ENCODE data around the gene TMEM207. TPM values are rescaled to one million over a fixed set of nuclear protein-coding genes. Genes with fewer than 3 reads are reported as not detected.
"Not testable (repeated sequence)": the region's sequence is repeated elsewhere in the genome, so short reads cannot be mapped to it uniquely, and the experiment has no call there.

The TMEM207 gene
- total RNA-seq, 3 donors from 2014 or later = not detected

DNA sequence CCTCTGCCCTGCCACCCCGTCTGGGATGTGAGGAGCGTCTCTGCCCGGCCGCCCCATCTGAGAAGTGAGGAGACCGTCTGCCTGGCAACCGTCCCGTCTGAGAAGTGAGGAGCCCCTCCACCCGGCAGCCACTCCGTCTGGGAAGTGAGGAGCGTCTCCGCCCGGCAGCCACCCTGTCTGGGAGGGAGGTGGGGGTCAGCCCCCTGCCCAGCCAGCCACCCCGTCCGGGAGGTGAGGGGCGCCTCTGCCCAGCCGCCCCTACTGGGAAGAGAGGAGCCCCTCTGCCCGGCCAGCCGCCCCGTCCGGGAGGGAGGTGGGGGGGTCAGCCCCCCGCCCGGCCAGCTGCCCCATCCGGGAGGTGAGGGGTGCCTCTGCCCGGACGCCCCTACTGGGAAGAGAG is 23.6 kb upstream of the TMEM207 start:
- H3K4me3 Mint-ChIP-seq; H3K27me3 Mint-ChIP-seq (ENCODE audit: low read depth); H3K4me1 Mint-ChIP-seq (ENCODE audit: low read depth); DNase-seq; ATAC-seq; H3K36me3 Mint-ChIP-seq (ENCODE audit: insufficient read depth): not testable (repeated sequence)
- peaks cover 14% of the 10 kb centered on the region for H3K9me3 Mint-ChIP-seq

DNA sequence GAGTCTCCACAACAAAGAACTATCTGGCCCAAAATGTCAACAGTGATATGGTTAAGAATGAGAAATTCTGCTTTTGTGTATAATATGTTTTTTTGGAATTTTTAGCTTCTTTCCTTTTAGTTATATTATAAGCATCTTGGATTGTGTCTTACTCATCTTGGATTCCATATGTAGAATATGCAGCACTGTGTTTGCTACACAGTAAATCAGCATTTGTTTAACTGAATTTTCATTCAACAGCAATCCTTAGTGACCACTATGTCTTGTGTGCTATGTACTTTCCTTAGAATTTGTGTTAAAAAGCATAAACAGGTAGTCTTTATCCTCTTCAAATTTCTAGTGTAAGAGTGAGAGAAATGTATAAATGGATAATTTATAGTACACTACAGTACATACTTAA is 18.2 kb upstream of the TMEM207 start:
- peaks cover 17% of the 10 kb centered on the region for H3K9me3 Mint-ChIP-seq
- H3K4me3 Mint-ChIP-seq = no peak overlapping the region
- H3K4me1 Mint-ChIP-seq (ENCODE audit: low read depth) = no peaks in the 10 kb centered on the region
- ATAC-seq (no peak), DNase-seq (no peak)
- no peaks in the 10 kb centered on the region for H3K36me3 Mint-ChIP-seq (ENCODE audit: insufficient read depth)
- H3K27me3 Mint-ChIP-seq (ENCODE audit: low read depth) = peaks cover 10% of the 10 kb centered on the region

DNA sequence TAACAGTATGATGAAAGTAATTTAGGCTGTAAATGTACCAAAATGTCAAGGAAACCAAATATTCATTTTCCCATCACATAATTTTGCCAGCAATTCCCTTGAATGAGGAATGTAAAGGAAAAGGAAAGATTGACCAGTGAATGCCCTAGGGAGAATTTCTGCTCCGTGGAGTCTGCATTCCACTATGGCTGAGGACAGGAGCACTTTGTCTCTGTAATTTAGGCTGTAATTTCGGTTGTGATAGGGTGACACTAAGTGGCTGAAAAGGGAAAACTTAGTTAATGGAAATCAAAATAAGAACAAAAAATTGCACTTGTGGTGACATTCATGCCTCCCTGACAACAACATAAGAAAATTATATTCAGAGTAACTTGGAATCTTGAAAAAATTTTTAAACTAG is 8.3 kb upstream of the TMEM207 start:
- Mint-ChIP-seq H3K9me3 (no peaks in the 10 kb centered on the region), H3K4me1 (ENCODE audit: low read depth) (no peaks in the 10 kb centered on the region), H3K36me3 (ENCODE audit: insufficient read depth) (no peaks in the 10 kb centered on the region), H3K27me3 (ENCODE audit: low read depth) (peaks cover 4% of the 10 kb centered on the region), H3K4me3 (no peak overlapping the region)
- ATAC-seq = no peak
- DNase-seq = no peak

DNA sequence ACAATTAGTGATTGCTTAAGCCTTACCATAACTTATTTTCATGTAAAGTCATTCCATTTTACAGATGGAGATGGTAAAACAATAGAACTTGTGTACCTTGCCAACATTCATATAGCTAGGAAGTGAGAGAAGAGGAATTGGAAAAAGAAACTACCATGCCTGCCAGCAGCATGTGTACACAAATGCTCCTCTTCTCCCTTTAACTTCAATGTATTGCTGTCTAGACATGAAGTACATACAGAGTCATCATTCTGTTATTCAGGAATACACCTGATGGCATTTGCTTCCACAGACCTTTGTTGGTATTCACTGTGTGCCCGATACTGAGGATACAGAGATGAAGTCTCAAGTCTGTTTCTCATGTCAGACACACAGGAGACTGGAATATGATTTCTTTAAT is 7.1 kb upstream of the TMEM207 start:
- ATAC-seq = no peak
- H3K4me3 Mint-ChIP-seq = no peak overlapping the region
- no peaks in the 10 kb centered on the region for H3K4me1 Mint-ChIP-seq (ENCODE audit: low read depth)
- H3K27me3 Mint-ChIP-seq (ENCODE audit: low read depth) = no peaks in the 10 kb centered on the region
- DNase-seq = no peak
- H3K36me3 Mint-ChIP-seq (ENCODE audit: insufficient read depth) = no peaks in the 10 kb centered on the region
- no peaks in the 10 kb centered on the region for H3K9me3 Mint-ChIP-seq

DNA sequence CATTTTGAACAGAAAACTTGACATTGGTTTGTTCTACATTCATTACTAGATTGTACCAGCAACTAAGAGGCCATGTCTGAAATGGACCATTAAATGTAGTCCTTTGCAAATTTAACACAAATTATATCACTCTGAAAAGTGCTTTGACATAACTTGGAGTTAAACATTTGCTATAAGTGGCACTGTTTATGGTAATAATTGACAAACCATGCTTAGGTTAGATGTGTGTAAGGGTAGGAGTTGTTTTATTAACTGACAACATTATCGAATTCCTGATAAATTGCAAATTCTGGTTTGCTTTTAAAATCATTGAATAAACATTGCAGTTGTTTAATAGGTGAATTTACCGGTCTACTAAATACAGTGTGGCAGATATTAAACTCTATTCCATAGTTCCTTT is 6.1 kb upstream of the TMEM207 start:
- Mint-ChIP-seq H3K9me3 (no peaks in the 10 kb centered on the region), H3K4me3 (no peak overlapping the region), H3K27me3 (ENCODE audit: low read depth) (no peaks in the 10 kb centered on the region), H3K36me3 (ENCODE audit: insufficient read depth) (no peaks in the 10 kb centered on the region), H3K4me1 (ENCODE audit: low read depth) (no peaks in the 10 kb centered on the region)
- DNase-seq (no peak), ATAC-seq (no peak)

DNA sequence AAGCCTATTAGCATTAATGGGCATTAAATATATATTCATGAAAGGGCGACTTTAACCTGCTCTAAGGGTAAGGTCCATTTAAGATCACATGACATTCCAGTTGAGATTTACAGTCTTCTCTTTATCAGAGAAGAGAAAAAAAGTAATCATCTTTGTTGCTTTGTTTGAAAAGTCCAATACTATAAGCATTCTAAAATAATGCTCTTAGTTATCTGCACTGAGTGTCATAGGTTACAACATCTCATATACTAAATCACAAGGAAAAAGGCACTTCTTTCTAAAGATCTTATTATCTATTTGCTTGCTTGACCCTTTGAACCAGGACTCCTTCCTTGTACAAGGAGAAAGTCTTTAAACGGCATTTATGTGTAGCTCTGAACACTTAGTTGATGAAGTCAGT is 1.4 kb downstream of the TMEM207 start:
- DNase-seq (no peak), ATAC-seq (no peak)
- Mint-ChIP-seq H3K27me3 (ENCODE audit: low read depth) (no peaks in the 10 kb centered on the region), H3K4me1 (ENCODE audit: low read depth) (peaks cover 11% of the 10 kb centered on the region), H3K9me3 (no peaks in the 10 kb centered on the region), H3K4me3 (no peak overlapping the region), H3K36me3 (ENCODE audit: insufficient read depth) (no peaks in the 10 kb centered on the region)

DNA sequence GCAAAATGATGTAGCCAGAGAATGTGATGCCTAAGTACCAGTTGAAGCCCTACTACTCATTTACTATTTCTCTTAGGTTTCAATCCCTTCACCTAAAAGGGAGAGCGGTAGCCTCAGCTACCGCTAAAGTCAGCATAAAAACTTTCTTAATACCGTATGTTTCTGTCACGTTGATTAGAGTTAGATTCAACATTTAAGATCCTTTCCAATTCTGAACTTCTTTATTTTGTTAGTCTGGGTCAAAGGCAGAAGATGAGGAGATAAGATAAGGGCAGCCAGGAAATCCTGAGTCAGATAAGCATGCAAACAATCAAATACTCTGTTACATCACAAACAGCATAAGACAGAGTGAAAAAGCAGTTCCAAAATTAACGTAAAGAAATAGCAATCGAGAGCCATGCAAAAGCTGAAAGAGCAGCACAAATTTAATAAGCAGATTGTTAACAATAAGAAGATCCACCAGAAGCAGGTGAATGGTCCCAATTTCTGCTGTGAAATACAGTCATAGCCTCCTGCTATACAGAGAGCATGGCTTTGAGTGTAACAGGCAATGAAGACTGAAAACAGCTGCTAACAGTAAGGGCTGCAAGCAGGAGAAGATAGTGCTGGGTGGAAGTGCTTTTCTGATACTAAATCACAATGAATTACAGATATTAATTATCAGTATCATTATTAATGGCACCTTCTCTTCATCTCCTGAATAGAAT is 3.0 kb downstream of the TMEM207 start:
- DNase-seq = no peak
- Mint-ChIP-seq H3K4me3 (peak overlapping the region; percentile 27), H3K9me3 (no peaks in the 10 kb centered on the region), H3K36me3 (ENCODE audit: insufficient read depth) (no peaks in the 10 kb centered on the region), H3K27me3 (ENCODE audit: low read depth) (no peaks in the 10 kb centered on the region), H3K4me1 (ENCODE audit: low read depth) (peaks cover 11% of the 10 kb centered on the region)
- no peak for ATAC-seq

DNA sequence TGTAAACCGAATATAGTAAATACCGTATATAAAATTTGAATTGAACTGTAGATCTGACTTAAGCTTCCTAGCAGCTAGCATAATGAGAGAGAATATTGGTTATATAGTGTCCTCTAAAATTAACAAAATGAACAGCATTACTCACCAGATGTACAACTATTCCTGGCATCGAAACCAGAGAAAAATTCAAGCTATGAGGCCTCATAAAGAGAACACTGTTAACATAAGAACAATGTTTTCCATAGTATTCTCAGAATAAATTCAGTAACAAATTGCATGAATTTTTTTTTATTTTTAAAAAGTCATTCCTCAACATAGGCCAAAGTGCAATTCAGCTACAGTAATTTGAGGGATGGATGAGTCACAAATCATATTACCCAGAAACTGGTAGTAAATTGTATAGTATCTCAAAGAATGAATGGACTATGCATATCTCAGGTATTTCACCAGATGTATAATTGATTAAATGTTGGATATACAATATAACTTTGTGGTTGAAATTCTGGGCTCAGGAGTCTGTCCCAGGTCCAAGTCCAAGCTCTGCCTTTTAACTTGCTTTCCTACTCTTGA is 5.0 kb downstream of the TMEM207 start:
- peaks cover 11% of the 10 kb centered on the region for H3K4me1 Mint-ChIP-seq (ENCODE audit: low read depth)
- H3K4me3 Mint-ChIP-seq = no peak overlapping the region
- no peaks in the 10 kb centered on the region for H3K9me3 Mint-ChIP-seq
- no peaks in the 10 kb centered on the region for H3K36me3 Mint-ChIP-seq (ENCODE audit: insufficient read depth)
- no peaks in the 10 kb centered on the region for H3K27me3 Mint-ChIP-seq (ENCODE audit: low read depth)
- no peak for ATAC-seq
- no peak for DNase-seq

DNA sequence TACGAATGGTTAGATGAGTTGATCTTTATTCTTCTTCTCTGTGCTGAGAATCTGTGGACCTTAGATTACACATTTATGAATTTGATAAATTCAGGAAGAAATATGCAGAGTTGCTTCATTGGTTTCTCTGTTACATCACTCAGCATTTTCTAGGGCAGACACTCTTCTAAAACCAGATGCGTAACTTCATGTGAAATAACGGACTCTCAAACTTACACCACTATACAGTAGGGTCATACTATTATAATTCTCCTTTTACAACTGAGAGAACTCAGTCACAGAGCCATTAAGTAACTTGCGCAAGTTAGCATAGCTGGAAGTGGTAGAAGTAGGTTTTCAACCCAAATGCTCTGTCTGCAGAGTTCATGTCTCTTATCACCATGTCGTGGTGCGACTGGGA is 5.7 kb downstream of the TMEM207 start:
- Mint-ChIP-seq H3K27me3 (ENCODE audit: low read depth) (no peaks in the 10 kb centered on the region), H3K36me3 (ENCODE audit: insufficient read depth) (no peaks in the 10 kb centered on the region), H3K9me3 (no peaks in the 10 kb centered on the region), H3K4me3 (no peak overlapping the region), H3K4me1 (ENCODE audit: low read depth) (peaks cover 11% of the 10 kb centered on the region)
- no peak for DNase-seq
- no peak for ATAC-seq

DNA sequence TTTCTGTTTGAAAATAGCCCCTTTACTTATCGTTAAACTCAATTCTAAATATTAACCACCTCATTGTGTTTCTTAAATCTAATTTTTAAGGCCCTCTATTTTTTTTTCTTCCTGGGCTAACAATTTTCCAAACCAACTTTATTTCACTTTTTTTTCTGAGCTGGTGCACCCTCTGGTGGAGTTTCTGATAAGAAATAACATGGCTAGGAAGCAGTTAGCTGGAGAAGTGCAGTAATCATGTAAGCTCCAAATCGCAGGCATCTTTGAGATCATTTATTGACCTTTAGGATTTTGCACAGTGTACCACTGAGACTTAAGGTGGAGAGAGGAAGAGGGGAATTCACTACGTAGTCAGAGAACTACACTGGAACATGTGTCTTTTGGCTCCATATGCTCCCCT is 6.4 kb downstream of the TMEM207 start:
- ATAC-seq (no peak), DNase-seq (no peak)
- no peak overlapping the region for H3K4me3 Mint-ChIP-seq
- peaks cover 11% of the 10 kb centered on the region for H3K4me1 Mint-ChIP-seq (ENCODE audit: low read depth)
- H3K9me3 Mint-ChIP-seq = no peaks in the 10 kb centered on the region
- H3K27me3 Mint-ChIP-seq (ENCODE audit: low read depth) = no peaks in the 10 kb centered on the region
- no peaks in the 10 kb centered on the region for H3K36me3 Mint-ChIP-seq (ENCODE audit: insufficient read depth)

DNA sequence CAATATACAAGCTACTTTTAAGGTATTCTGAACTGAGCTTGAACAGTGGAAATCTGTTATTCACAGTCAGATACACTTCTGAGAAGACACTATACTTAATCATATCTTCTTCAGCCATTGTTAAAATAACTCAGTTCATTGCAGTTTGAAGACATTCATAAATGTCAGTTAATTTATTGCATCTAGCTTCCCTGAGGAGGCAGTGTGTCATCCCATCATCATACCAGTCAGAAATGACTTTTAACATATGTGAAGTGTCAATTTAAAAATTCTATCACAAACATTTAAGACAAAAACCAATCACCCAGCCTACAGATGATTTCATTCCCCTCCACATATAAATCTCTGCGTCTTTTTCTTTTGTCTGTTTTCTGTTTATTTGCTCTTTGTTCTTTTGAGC is 7.5 kb downstream of the TMEM207 start:
- H3K9me3 Mint-ChIP-seq = no peaks in the 10 kb centered on the region
- no peaks in the 10 kb centered on the region for H3K27me3 Mint-ChIP-seq (ENCODE audit: low read depth)
- H3K36me3 Mint-ChIP-seq (ENCODE audit: insufficient read depth) = no peaks in the 10 kb centered on the region
- no peak for DNase-seq
- ATAC-seq = no peak
- no peak overlapping the region for H3K4me3 Mint-ChIP-seq
- H3K4me1 Mint-ChIP-seq (ENCODE audit: low read depth) = peaks cover 11% of the 10 kb centered on the region

DNA sequence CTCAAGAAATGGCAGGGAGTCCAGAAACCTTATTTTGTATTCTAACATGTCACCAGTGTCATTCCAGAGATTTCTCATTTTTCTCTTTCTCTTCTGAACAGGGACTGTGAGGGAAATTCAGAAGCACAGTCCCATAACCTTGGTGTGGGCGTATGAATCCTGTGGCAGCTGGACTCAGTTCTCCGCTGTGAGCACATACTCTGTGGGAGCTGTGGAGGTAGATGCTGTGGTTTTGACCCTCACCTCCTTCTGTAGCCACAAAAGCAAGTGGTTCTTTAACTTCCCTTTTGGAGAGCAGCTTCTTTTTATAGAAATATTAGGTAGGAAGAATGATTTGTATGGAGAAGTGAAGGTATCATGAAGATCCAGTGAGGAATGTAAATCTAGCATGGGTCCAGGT is 13.4 kb downstream of the TMEM207 start:
- Mint-ChIP-seq H3K4me1 (ENCODE audit: low read depth) (no peaks in the 10 kb centered on the region), H3K4me3 (no peak overlapping the region), H3K9me3 (no peaks in the 10 kb centered on the region), H3K27me3 (ENCODE audit: low read depth) (peaks cover 8% of the 10 kb centered on the region), H3K36me3 (ENCODE audit: insufficient read depth) (no peaks in the 10 kb centered on the region)
- DNase-seq = no peak
- no peak for ATAC-seq

DNA sequence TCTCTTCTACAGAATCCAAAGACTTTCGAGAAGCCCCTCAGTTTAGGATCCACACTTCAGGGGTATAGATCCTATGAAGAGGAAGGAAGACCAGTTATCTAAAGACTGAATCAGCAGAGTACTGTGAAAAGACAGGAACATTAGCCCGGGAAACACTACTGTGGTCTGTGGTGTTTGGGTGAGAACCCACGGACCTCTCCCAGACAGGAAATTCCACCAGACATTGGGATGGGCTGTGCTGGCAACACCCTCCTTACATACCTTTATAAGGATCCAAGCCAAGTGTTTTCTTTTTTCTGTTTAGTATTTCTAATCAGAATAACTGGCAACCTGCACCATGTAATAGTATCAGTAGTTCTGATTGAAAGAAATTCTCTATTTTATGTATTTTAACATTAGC is 14.1 kb downstream of the TMEM207 start:
- ATAC-seq = no peak
- Mint-ChIP-seq H3K4me1 (ENCODE audit: low read depth) (no peaks in the 10 kb centered on the region), H3K27me3 (ENCODE audit: low read depth) (peaks cover 8% of the 10 kb centered on the region), H3K9me3 (no peaks in the 10 kb centered on the region), H3K4me3 (no peak overlapping the region), H3K36me3 (ENCODE audit: insufficient read depth) (no peaks in the 10 kb centered on the region)
- no peak for DNase-seq

DNA sequence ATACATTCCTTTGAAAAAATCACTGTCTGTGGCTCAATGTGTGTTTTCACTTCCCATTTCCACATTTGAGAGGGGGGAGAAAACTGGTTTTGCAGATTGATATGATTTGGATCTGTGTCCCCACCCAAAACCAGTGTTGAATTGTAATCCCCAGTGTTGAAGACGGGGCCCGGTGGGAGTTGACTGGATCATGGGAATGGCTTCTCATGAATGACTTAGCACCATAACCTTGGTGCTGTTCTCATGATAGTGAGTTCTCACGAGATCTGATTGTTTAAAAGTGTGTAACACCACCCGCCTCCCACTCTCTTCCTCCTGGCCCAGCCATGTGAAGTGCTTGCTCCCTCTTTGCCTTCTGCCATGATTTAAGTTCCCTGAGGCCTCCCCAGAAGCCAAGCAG is 16.1 kb downstream of the TMEM207 start:
- Mint-ChIP-seq H3K36me3 (ENCODE audit: insufficient read depth) (no peaks in the 10 kb centered on the region), H3K4me3 (no peak overlapping the region), H3K27me3 (ENCODE audit: low read depth) (peaks cover 8% of the 10 kb centered on the region), H3K9me3 (no peaks in the 10 kb centered on the region), H3K4me1 (ENCODE audit: low read depth) (no peaks in the 10 kb centered on the region)
- ATAC-seq = no peak
- DNase-seq = no peak

DNA sequence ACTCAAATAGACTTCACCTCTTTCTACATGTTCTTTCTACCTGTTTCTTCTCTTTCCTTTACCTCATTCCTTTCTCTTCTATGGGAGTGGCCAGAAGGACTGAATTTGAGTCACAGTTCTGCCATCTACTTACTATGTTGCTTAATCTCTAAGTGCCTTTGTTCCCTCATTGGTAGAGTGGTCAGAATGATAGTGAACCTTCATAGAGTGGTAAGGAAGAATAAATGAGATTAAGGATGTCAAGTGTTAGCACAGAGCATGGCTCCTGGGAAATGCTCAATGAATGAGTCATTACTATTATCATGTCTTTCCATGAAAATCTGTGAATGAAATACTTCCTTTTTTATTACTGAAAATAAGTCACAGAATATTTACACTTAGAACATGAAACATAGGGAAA is 17.5 kb downstream of the TMEM207 start:
- no peaks in the 10 kb centered on the region for H3K36me3 Mint-ChIP-seq (ENCODE audit: insufficient read depth)
- no peaks in the 10 kb centered on the region for H3K9me3 Mint-ChIP-seq
- peaks cover 8% of the 10 kb centered on the region for H3K27me3 Mint-ChIP-seq (ENCODE audit: low read depth)
- no peak for DNase-seq
- no peaks in the 10 kb centered on the region for H3K4me1 Mint-ChIP-seq (ENCODE audit: low read depth)
- no peak for ATAC-seq
- no peak overlapping the region for H3K4me3 Mint-ChIP-seq

Measured in activated T-cell treated with anti-CD3 and anti-CD28 coated beads, Interleukin-2, amount 50 U/mL, for 4 hours (primary cell).